Central memory CD8-positive, alpha-beta T cell (primary cell): ENCODE data around the gene HEATR1.
A peak's percentile ranks its signal among the peaks of the same experiment; 100 is the strongest.
"Not testable (repeated sequence)": the region's sequence is repeated elsewhere in the genome, so short reads cannot be mapped to it uniquely, and the experiment has no call there.

ENCODE experiments used
- ATAC-seq: fragments of 150-1000 bp; cut with Tn5 transposase; replicated peaks from 2 replicates; pipeline ENCODE4 v1.10.0; 2022; ENCODE audit warnings: mild to moderate bottlenecking, moderate FRiP score, moderate number of reproducible peaks; ENCODE audit not compliant: poor library complexity, severe bottlenecking; ENCODE audit errors: extremely low read depth
- DNase-seq, 2 donors: peaks; one replicate each; pipeline ENCODE4 v3.0.0; 2021; ENCODE audit warnings: low spot score in 2 of 2
- H3K27ac Mint-ChIP-seq: one replicate; pipeline ENCODE4 v1.8.0; 2022; ENCODE audit warnings: low read depth, mild to moderate bottlenecking, moderate library complexity, mixed read lengths
- H3K27me3 Mint-ChIP-seq: one replicate; pipeline ENCODE4 v1.8.0; 2022; ENCODE audit warnings: mixed read lengths
- H3K36me3 Mint-ChIP-seq: one replicate; pipeline ENCODE4 v1.8.0; 2022; ENCODE audit warnings: mild to moderate bottlenecking, moderate library complexity, mixed read lengths; ENCODE audit not compliant: insufficient read depth
- H3K4me1 Mint-ChIP-seq: one replicate; pipeline ENCODE4 v1.8.0; 2022; ENCODE audit warnings: mixed read lengths
- H3K4me3 Mint-ChIP-seq: one replicate; pipeline ENCODE4 v1.8.0; 2022; ENCODE audit warnings: mild to moderate bottlenecking, moderate library complexity, mixed read lengths
- H3K9me3 Mint-ChIP-seq: one replicate; pipeline ENCODE4 v1.8.0; 2022; ENCODE audit warnings: mixed read lengths

HEATR1 gene

GRCh38 chr1:236615399-236616148 is 11.3 kb upstream of the HEATR1 start:
- Mint-ChIP-seq H3K27ac (no peak overlapping the region), H3K4me3 (no peak overlapping the region), H3K27me3 (peaks cover 69% of the 10 kb centered on the region), H3K9me3 (no peaks in the 10 kb centered on the region), H3K4me1 (no peaks in the 10 kb centered on the region), H3K36me3 (no peaks in the 10 kb centered on the region)
- no peak for DNase-seq
- no peak for ATAC-seq

DNA sequence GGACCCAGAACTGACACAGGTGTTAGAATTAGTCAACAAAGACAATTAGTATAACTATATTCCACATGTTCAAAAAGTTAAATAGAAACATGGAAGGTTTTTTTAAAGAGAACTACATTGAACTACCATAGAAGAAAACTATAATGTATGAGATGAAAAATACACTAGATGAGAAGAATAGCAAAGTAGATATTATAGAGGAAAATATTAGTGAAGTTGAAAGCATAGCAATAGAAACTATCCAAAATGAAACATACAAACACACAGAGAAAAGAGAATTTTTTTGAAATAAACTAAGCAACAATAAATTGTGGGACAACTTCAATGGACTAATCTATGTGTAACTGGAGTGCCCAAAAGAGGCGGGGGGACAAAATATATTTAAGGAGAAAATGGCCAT is 8.0 kb upstream of the HEATR1 start:
- H3K4me1 Mint-ChIP-seq: no peaks in the 10 kb centered on the region
- no peaks in the 10 kb centered on the region for H3K9me3 Mint-ChIP-seq
- H3K4me3 Mint-ChIP-seq: no peak overlapping the region
- no peak for DNase-seq
- no peak overlapping the region for H3K27ac Mint-ChIP-seq
- no peak for ATAC-seq
- no peaks in the 10 kb centered on the region for H3K36me3 Mint-ChIP-seq
- H3K27me3 Mint-ChIP-seq: peaks cover 79% of the 10 kb centered on the region

GRCh38 chr1:236608930-236609726 is 4.8 kb upstream of the HEATR1 start:
- Mint-ChIP-seq H3K27ac (no peak overlapping the region), H3K27me3 (peaks cover 59% of the 10 kb centered on the region), H3K36me3 (peaks cover 6% of the 10 kb centered on the region), H3K9me3 (no peaks in the 10 kb centered on the region), H3K4me1 (no peaks in the 10 kb centered on the region), H3K4me3 (no peak overlapping the region)
- no peak for ATAC-seq
- DNase-seq: no peak

- H3K27me3 Mint-ChIP-seq: peaks cover 53% of the 10 kb centered on the region
- not testable (repeated sequence) for H3K4me3 Mint-ChIP-seq, H3K9me3 Mint-ChIP-seq
Measured at GRCh38 chr1:236607597-236607996, 3.3 kb upstream of the HEATR1 start.

GRCh38 chr1:236604905-236605806 is 840 bp upstream of the HEATR1 start:
- peak overlapping the region; percentile 92 for H3K4me3 Mint-ChIP-seq
- H3K27ac Mint-ChIP-seq: peak overlapping the region; percentile 92
- peaks cover 10% of the 10 kb centered on the region for H3K4me1 Mint-ChIP-seq
- ATAC-seq: no peak
- peaks cover 28% of the 10 kb centered on the region for H3K27me3 Mint-ChIP-seq
- no peak for DNase-seq
- H3K36me3 Mint-ChIP-seq: peaks cover 24% of the 10 kb centered on the region
- no peaks in the 10 kb centered on the region for H3K9me3 Mint-ChIP-seq

More at GRCh38 chr1:236607597-236607996, 3.3 kb upstream of the HEATR1 start:
- not testable (repeated sequence) for H3K36me3 Mint-ChIP-seq, H3K4me1 Mint-ChIP-seq, DNase-seq, ATAC-seq, H3K27ac Mint-ChIP-seq

DNA sequence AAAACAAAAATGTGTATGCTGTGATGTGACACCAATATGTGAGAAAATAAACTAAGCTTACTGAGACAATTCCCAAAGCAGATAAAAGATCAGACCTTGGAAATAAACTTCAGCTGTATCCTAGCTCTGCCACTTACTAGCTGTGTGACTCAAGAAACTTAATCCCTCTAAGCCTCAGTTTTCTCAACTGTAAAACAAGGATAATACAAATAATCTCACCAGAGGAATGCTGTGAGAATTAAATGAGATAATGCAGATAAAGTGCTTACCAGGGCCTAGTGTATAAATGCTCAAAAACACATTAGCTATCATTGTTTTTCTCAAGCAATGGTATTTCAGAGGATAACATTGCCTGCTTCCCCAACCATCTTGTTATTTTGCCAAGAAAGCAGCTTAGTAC is 2.1 kb downstream of the HEATR1 start:
- no peaks in the 10 kb centered on the region for H3K9me3 Mint-ChIP-seq
- no peak overlapping the region for H3K4me3 Mint-ChIP-seq
- no peaks in the 10 kb centered on the region for H3K27me3 Mint-ChIP-seq
- ATAC-seq (no peak), DNase-seq (no peak)
- peaks cover 10% of the 10 kb centered on the region for H3K4me1 Mint-ChIP-seq
- H3K27ac Mint-ChIP-seq: no peak overlapping the region
- H3K36me3 Mint-ChIP-seq: peaks cover 43% of the 10 kb centered on the region

GRCh38 chr1:236590553-236591150 is 13.7 kb downstream of the HEATR1 start:
- ATAC-seq (no peak), DNase-seq (no peak)
- Mint-ChIP-seq H3K27me3 (no peaks in the 10 kb centered on the region), H3K36me3 (peaks cover 61% of the 10 kb centered on the region), H3K4me3 (no peak overlapping the region), H3K9me3 (no peaks in the 10 kb centered on the region), H3K4me1 (no peaks in the 10 kb centered on the region), H3K27ac (no peak overlapping the region)

- Mint-ChIP-seq H3K4me1 (no peaks in the 10 kb centered on the region), H3K4me3 (no peak overlapping the region), H3K36me3 (peaks cover 62% of the 10 kb centered on the region), H3K27me3 (no peaks in the 10 kb centered on the region), H3K27ac (no peak overlapping the region), H3K9me3 (no peaks in the 10 kb centered on the region)
- DNase-seq: no peak
- no peak for ATAC-seq
Measured at GRCh38 chr1:236589531-236589930, 14.8 kb downstream of the HEATR1 start.

- Mint-ChIP-seq H3K27ac (no peak overlapping the region), H3K27me3 (no peaks in the 10 kb centered on the region)
Measured at GRCh38 chr1:236581528-236581927, 22.8 kb downstream of the HEATR1 start.

DNA sequence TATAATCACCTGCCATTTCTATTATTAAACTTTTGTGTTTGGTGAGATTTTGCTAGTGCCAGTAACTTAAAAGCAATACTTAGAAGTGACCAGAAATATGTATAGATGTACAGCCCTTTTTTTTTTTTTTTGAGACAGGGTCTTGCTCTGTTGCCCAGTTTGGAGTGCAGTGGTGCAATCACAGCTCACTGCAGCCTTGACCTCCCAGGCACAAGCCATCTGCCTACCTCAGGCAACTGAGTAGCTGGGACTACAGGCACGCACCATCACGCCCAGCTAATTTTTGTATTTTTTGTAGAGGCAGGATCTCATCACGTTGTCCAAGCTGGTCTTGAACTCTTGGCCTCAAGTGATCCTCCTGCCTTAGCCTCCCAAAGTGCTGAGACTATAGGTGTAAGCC is 23.9 kb downstream of the HEATR1 start:
- H3K4me3 Mint-ChIP-seq, ATAC-seq, DNase-seq, H3K27ac Mint-ChIP-seq, H3K9me3 Mint-ChIP-seq, H3K27me3 Mint-ChIP-seq, H3K4me1 Mint-ChIP-seq: not testable (repeated sequence)
- H3K36me3 Mint-ChIP-seq: peaks cover 65% of the 10 kb centered on the region

More at GRCh38 chr1:236581528-236581927, 22.8 kb downstream of the HEATR1 start:
- Mint-ChIP-seq H3K4me3 (no peak overlapping the region), H3K36me3 (peaks cover 67% of the 10 kb centered on the region), H3K4me1 (no peaks in the 10 kb centered on the region), H3K9me3 (no peaks in the 10 kb centered on the region)
- ATAC-seq: no peak
- DNase-seq: no peak

DNA sequence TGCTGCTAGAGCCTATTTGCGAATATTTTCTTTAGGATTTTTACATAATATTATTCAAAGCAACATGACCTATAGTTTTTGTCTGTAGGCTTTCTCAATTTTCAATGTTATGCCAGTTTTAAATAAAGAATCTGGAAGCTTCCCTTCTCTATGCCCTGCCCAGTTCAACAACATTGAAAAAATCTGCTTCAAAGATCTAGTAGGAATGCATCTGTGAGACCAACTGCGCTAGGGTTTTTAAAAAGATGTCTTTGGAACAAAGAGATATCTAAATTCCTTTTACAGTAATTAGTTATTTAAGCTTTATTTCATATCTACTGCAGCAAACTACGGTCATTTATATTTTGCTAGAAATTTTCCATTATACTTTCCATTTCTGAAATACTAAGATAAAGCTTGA is 25.7 kb downstream of the HEATR1 start:
- Mint-ChIP-seq H3K4me1 (no peaks in the 10 kb centered on the region), H3K9me3 (no peaks in the 10 kb centered on the region), H3K36me3 (peaks cover 63% of the 10 kb centered on the region), H3K27me3 (no peaks in the 10 kb centered on the region), H3K4me3 (no peak overlapping the region), H3K27ac (no peak overlapping the region)
- no peak for ATAC-seq
- no peak for DNase-seq

GRCh38 chr1:236577041-236577440 is 27.3 kb downstream of the HEATR1 start:
- H3K9me3 Mint-ChIP-seq, H3K4me3 Mint-ChIP-seq, H3K27ac Mint-ChIP-seq, H3K27me3 Mint-ChIP-seq, ATAC-seq, H3K4me1 Mint-ChIP-seq, DNase-seq: not testable (repeated sequence)
- peaks cover 64% of the 10 kb centered on the region for H3K36me3 Mint-ChIP-seq
